Caco-2 (cell line): ENCODE results near the gene ADCY1. TPM values are rescaled to one million over a fixed set of nuclear protein-coding genes. Genes with fewer than 3 reads are reported as not detected.

Experiments used
- BruUV-seq: library from RNA; stranded (reverse); fragments of 400-500 nt; replicated peaks from 2 replicates; lab custom pipeline; 2021; lab: Mats Ljungman, UMichigan
- CTCF ChIA-PET: fragments of 300-600 bp; sonication (Branson Sonifier 250); formaldehyde crosslinking; loops from one replicate; lab custom pipeline; 2022; ENCODE audit warnings: antibody characterized with exemption; lab: Charles Lee
- POLR2A ChIA-PET: fragments of 300-600 bp; sonication (Branson Sonifier 250); formaldehyde crosslinking; loops from one replicate; lab custom pipeline; 2022; ENCODE audit warnings: antibody characterized with exemption; lab: Charles Lee
- DNase-seq, 2 experiments: peaks; one replicate each; pipeline versions ENCODE4 v3.0.0 to v3.0.0-alpha.2; 2020 to 2022
- H3K27me3 ChIP-seq: replicated peaks from 2 replicates; pipeline ENCODE4 v1.6.0; 2011; ENCODE audit warnings: low read length; ENCODE audit not compliant: control insufficient read depth, insufficient read depth
- H3K36me3 ChIP-seq: 2 replicates; pipeline ENCODE4 v1.5.1; 2011; ENCODE audit warnings: low read length; ENCODE audit not compliant: control insufficient read depth, insufficient read depth
- H3K4me1 ChIP-seq: fragments of 250-450 bp; sonication (Bioruptor Pico); 2 replicates; pipeline ENCODE4 v1.5.1; 2020; ENCODE audit warnings: mild to moderate bottlenecking
- H3K4me3 ChIP-seq: 2 replicates; pipeline ENCODE4 v1.5.1; 2011; ENCODE audit warnings: low read depth, mild to moderate bottlenecking, control low read depth, low read length
- H3K9me3 ChIP-seq: fragments of 250-450 bp; sonication (Bioruptor Pico); 2 replicates; pipeline ENCODE4 v1.5.1; 2020; ENCODE audit warnings: mild to moderate bottlenecking, moderate library complexity
- H3K27ac Mint-ChIP-seq: one replicate; pipeline ENCODE4 v1.8.0; 2022; ENCODE audit warnings: mixed read lengths; ENCODE audit not compliant: unreplicated experiment
- H3K27me3 Mint-ChIP-seq: one replicate; pipeline ENCODE4 v1.8.0; 2022; ENCODE audit warnings: mixed read lengths; ENCODE audit not compliant: insufficient read depth, unreplicated experiment
- H3K36me3 Mint-ChIP-seq: one replicate; pipeline ENCODE4 v1.8.0; 2022; ENCODE audit warnings: mild to moderate bottlenecking, mixed read lengths; ENCODE audit not compliant: insufficient read depth, unreplicated experiment
- H3K4me1 Mint-ChIP-seq: one replicate; pipeline ENCODE4 v1.8.0; 2022; ENCODE audit warnings: low read depth, mixed read lengths; ENCODE audit not compliant: unreplicated experiment
- H3K4me3 Mint-ChIP-seq: one replicate; pipeline ENCODE4 v1.8.0; 2022; ENCODE audit warnings: mild to moderate bottlenecking, moderate library complexity, mixed read lengths; ENCODE audit not compliant: unreplicated experiment
- H3K9me3 Mint-ChIP-seq: one replicate; pipeline ENCODE4 v1.8.0; 2022; ENCODE audit warnings: mixed read lengths; ENCODE audit not compliant: unreplicated experiment
- intact Hi-C: fragments of 100-400 bp; cut with micrococcal nuclease; formaldehyde crosslinking; loops from one replicate; pipeline ENCODE4 v1.10.0; 2022; ENCODE audit not compliant: unreplicated experiment
- total RNA-seq: library from RNA; stranded (reverse); gene quantifications from 2 replicates; pipeline ENCODE4 v1.2.3, GENCODE V29; 2022
- TF ChIP-seq, protein P1 (sequence below), 2 experiments: fragments of 200-600 bp in 1 of 2; IDR thresholded peaks; 1 replicate in 1 of 2; 2 replicates in 1 of 2; pipeline versions ENCODE4 v1.5.1 to v1.8.0; 2011 to 2022; ENCODE audit warnings: antibody characterized with exemption in 1 of 2, control low read depth in 1 of 2, inconsistent platforms in 1 of 2, low read depth in 1 of 2, low read length in 1 of 2, mild to moderate bottlenecking in 1 of 2, moderate library complexity in 1 of 2; ENCODE audit not compliant: insufficient read depth in 1 of 2, severe bottlenecking in 1 of 2, unreplicated experiment in 1 of 2

Gene ADCY1
- total RNA-seq, 1 experiment from 2014 or later, result 2.9 TPM

DNA sequence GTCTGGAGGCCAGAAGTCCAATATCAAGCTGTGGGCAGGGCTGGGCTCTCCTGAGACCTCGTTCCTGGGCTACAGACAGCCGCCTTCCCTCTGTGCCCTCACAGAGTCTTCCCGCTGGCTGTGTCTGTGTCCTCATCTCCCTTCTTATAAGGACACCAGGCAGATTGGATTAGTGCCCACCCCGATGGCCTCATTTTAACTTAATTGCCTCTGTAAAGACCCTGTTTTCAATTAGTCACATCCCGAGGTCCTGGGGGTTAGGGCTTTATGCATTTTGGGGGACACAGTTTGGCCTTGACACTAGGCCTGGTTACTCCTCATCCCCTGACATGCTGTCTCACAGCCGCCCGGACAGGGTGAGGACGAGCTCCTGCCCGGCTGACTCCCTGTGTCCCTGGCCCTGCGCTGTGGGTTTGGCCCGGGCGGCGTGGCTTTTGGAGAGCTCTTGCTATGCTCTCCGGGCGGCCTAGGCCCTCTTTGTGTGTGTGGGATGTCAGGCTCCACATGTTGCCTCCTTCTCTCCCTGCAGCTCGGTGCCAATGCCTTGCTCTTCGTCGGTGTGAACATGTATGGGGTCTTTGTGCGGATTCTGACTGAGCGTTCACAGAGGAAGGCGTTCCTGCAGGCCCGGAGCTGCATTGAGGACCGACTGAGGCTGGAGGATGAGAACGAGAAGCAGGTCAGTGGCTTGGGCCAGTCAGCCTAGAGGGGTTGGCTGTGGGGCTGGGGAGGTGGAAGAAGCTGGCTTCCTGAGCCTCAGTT, 18.2 kb downstream of the ADCY1 start:
- Histone ChIP-seq H3K27me3 (no peaks in the 10 kb centered on the region; the same call in 1 of the 2 replicates), H3K36me3 (no peaks in the 10 kb centered on the region), H3K4me3 (no peak overlapping the region), H3K4me1 (no peaks in the 10 kb centered on the region), H3K9me3 (no peaks in the 10 kb centered on the region)
- Mint-ChIP-seq H3K4me1 (no peaks in the 10 kb centered on the region), H3K4me3 (no peak overlapping the region), H3K27ac (no peak overlapping the region), H3K36me3 (no peaks in the 10 kb centered on the region), H3K27me3 (peaks cover 13% of the 10 kb centered on the region), H3K9me3 (no peaks in the 10 kb centered on the region)
- peak in 1 of 2 experiments; percentile 29 for DNase-seq
- BruUV-seq, result no TSS peak
- ChIA-PET POLR2A (no interaction called here), CTCF (no interaction called here)
- TF ChIP-seq, protein P1, sequence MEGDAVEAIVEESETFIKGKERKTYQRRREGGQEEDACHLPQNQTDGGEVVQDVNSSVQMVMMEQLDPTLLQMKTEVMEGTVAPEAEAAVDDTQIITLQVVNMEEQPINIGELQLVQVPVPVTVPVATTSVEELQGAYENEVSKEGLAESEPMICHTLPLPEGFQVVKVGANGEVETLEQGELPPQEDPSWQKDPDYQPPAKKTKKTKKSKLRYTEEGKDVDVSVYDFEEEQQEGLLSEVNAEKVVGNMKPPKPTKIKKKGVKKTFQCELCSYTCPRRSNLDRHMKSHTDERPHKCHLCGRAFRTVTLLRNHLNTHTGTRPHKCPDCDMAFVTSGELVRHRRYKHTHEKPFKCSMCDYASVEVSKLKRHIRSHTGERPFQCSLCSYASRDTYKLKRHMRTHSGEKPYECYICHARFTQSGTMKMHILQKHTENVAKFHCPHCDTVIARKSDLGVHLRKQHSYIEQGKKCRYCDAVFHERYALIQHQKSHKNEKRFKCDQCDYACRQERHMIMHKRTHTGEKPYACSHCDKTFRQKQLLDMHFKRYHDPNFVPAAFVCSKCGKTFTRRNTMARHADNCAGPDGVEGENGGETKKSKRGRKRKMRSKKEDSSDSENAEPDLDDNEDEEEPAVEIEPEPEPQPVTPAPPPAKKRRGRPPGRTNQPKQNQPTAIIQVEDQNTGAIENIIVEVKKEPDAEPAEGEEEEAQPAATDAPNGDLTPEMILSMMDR (IDR thresholded peaks at IDR 0.05; ENCODE audit: insufficient read depth in 1 of 2, low read depth in 1 of 2, low read length in 1 of 2, severe bottlenecking in 1 of 2, unreplicated experiment in 1 of 2), result no peak
- intact Hi-C loops, result loop anchor here (10.0 kb wide), 1 partner anchor 262 kb away; no protein-coding TSS in a partner anchor

DNA sequence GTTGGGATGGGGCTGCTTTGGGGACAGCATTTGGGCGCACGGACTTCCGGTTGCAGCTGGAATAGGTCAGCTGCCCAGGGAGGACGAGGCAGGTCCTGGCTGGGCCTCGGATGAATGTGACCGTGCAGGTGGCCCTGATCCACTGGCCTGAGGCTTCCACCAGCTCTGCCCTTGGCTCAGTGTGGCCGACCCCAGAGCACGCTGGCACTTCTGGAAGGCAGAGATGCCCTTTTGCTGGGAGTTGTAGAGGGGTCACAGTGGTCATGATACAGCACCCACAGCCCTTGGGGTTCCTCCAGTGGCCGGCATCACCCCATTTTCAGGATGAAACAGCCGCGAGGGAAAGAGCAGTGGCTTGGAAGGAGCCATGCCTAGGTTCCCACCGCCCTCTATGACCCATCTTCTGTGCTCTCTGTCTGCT, 19.0 kb downstream of the ADCY1 start:
- Mint-ChIP-seq H3K4me1 (no peaks in the 10 kb centered on the region), H3K4me3 (no peak overlapping the region), H3K27ac (no peak overlapping the region), H3K36me3 (no peaks in the 10 kb centered on the region), H3K9me3 (no peaks in the 10 kb centered on the region), H3K27me3 (peaks cover 13% of the 10 kb centered on the region)
- POLR2A ChIA-PET, result no interaction called here
- TF ChIP-seq, protein P1 (IDR thresholded peaks at IDR 0.05; ENCODE audit: insufficient read depth in 1 of 2, low read depth in 1 of 2, low read length in 1 of 2, severe bottlenecking in 1 of 2, unreplicated experiment in 1 of 2), result no peak
- CTCF ChIA-PET, result no interaction called here
- no peaks in the 10 kb centered on the region for H3K4me1 ChIP-seq
- no peaks in the 10 kb centered on the region for H3K9me3 ChIP-seq
- no TSS peak for BruUV-seq
- no peaks in the 10 kb centered on the region for H3K36me3 ChIP-seq
- H3K27me3 ChIP-seq, result no peaks in the 10 kb centered on the region; the same call in 1 of the 2 replicates
- H3K4me3 ChIP-seq, result no peak overlapping the region
- DNase-seq, result peak in 1 of 2 experiments; percentile 8
- intact Hi-C loops, result loop anchor here (10.0 kb wide), 1 partner anchor 262 kb away; no protein-coding TSS in a partner anchor

DNA sequence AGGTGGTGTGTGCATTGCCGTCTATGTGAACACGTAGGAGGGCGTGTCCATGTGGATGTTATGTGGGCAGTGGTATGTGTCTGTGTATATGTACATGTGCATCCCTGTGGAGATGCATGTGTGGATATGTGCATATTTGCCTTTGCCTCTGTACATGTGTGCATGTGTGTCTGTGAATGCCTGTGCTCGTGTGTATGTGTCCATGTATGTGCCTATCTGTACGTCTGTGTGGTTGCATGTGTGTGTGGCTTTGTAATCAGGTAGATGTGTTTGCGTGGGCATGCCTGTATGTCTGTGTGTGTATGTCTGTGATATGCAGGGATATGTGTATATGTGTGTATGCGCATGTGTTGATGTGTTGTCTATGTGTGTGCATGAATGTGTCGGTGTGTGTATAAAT, 19.7 kb downstream of the ADCY1 start:
- Mint-ChIP-seq H3K9me3 (no peaks in the 10 kb centered on the region), H3K4me1 (no peaks in the 10 kb centered on the region), H3K27ac (no peak overlapping the region), H3K36me3 (no peaks in the 10 kb centered on the region), H3K27me3 (peaks cover 13% of the 10 kb centered on the region), H3K4me3 (no peak overlapping the region)
- Histone ChIP-seq H3K36me3 (no peaks in the 10 kb centered on the region), H3K4me1 (no peaks in the 10 kb centered on the region), H3K4me3 (no peak overlapping the region), H3K9me3 (no peaks in the 10 kb centered on the region), H3K27me3 (no peaks in the 10 kb centered on the region; the same call in 1 of the 2 replicates)
- intact Hi-C loops, result loop anchor here (10.0 kb wide), 1 partner anchor 261 kb away; no protein-coding TSS in a partner anchor
- CTCF ChIA-PET, result no interaction called here
- DNase-seq, result peak in 1 of 2 experiments; percentile 9
- TF ChIP-seq, protein P1 (IDR thresholded peaks at IDR 0.05; ENCODE audit: insufficient read depth in 1 of 2, low read depth in 1 of 2, low read length in 1 of 2, severe bottlenecking in 1 of 2, unreplicated experiment in 1 of 2), result no peak
- POLR2A ChIA-PET, result no interaction called here
- BruUV-seq, result no TSS peak
